Mesenchymal stem cell (in vitro differentiated cells and primary cell): ENCODE measurements around the gene MUC7.

Experiments used
- DNase-seq: peaks from one replicate; pipeline ENCODE4 v3.0.0-alpha.2; 2013
- H2AFZ ChIP-seq: one replicate; pipeline ENCODE4 v1.6.1; 2013; ENCODE audit warnings: low read depth, mild to moderate bottlenecking, control low read depth, inconsistent platforms, low read length, moderate library complexity
- H2AK5ac ChIP-seq: 2 replicates; pipeline ENCODE4 v1.6.1; 2013; ENCODE audit warnings: low read length, moderate library complexity, mild to moderate bottlenecking, inconsistent platforms; ENCODE audit not compliant: severe bottlenecking
- H2BK120ac ChIP-seq: one replicate; pipeline ENCODE4 v1.6.1; 2013; ENCODE audit warnings: low read depth, mild to moderate bottlenecking, inconsistent platforms, low read length, moderate library complexity
- H2BK12ac ChIP-seq, 2 experiments: one replicate each; pipeline ENCODE4 v1.6.1; 2013; ENCODE audit warnings: inconsistent platforms in 2 of 2, low read length in 2 of 2, mild to moderate bottlenecking in 2 of 2, moderate library complexity in 2 of 2, control low read depth in 1 of 2
- H2BK15ac ChIP-seq: one replicate; pipeline ENCODE4 v1.6.1; 2013; ENCODE audit warnings: mild to moderate bottlenecking, low read depth, inconsistent platforms; ENCODE audit not compliant: poor library complexity, severe bottlenecking
- H2BK5ac ChIP-seq: 2 replicates; pipeline ENCODE4 v1.6.1; 2013; ENCODE audit warnings: low read depth, mild to moderate bottlenecking, low read length, control low read depth, inconsistent platforms; ENCODE audit not compliant: poor library complexity, severe bottlenecking
- H3K14ac ChIP-seq, 2 experiments: one replicate each; pipeline ENCODE4 v1.6.1; 2013; ENCODE audit warnings: inconsistent platforms in 2 of 2, low read length in 2 of 2, control low read depth in 1 of 2, mild to moderate bottlenecking in 1 of 2, moderate library complexity in 1 of 2
- H3K18ac ChIP-seq, 2 experiments: one replicate each; pipeline ENCODE4 v1.6.1; 2013; ENCODE audit warnings: inconsistent platforms in 2 of 2, low read length in 2 of 2, control low read depth in 1 of 2, low read depth in 1 of 2, mild to moderate bottlenecking in 1 of 2
- H3K23ac ChIP-seq, 2 experiments: one replicate each; pipeline ENCODE4 v1.6.1; 2013; ENCODE audit warnings: inconsistent platforms in 2 of 2, low read length in 2 of 2, mild to moderate bottlenecking in 2 of 2, moderate library complexity in 2 of 2, control low read depth in 1 of 2
- H3K27ac ChIP-seq: 2 replicates; pipeline ENCODE4 v1.5.1; 2013; ENCODE audit warnings: mild to moderate bottlenecking, moderate library complexity, low read length, control low read depth, inconsistent platforms; ENCODE audit not compliant: poor library complexity, severe bottlenecking
- H3K27me3 ChIP-seq, 2 experiments: 2 replicates each; pipeline versions ENCODE4 v1.6.1 to v1.7.0; 2013; ENCODE audit warnings: low read length in 2 of 2, mild to moderate bottlenecking in 2 of 2, moderate library complexity in 2 of 2, control low read depth in 1 of 2, inconsistent platforms in 1 of 2; ENCODE audit not compliant: control insufficient read depth in 1 of 2, insufficient read depth in 1 of 2
- H3K36me3 ChIP-seq, 2 experiments: 2 replicates each; pipeline versions ENCODE4 v1.6.1 to v1.7.0; 2013; ENCODE audit warnings: low read length in 2 of 2, control low read depth in 1 of 2, inconsistent platforms in 1 of 2, low read depth in 1 of 2, mild to moderate bottlenecking in 1 of 2; ENCODE audit not compliant: insufficient read depth in 2 of 2, control insufficient read depth in 1 of 2
- H3K4ac ChIP-seq, 2 experiments: one replicate each; pipeline ENCODE4 v1.6.1; 2013; ENCODE audit warnings: inconsistent platforms in 2 of 2, low read length in 2 of 2, mild to moderate bottlenecking in 2 of 2, moderate library complexity in 2 of 2, control low read depth in 1 of 2, low read depth in 1 of 2
- H3K4me1 ChIP-seq: 2 replicates; pipeline ENCODE4 v1.6.1; 2013; ENCODE audit warnings: low read depth, low read length, control low read depth; ENCODE audit not compliant: control insufficient read depth, insufficient read depth
- H3K4me2 ChIP-seq: 2 replicates; pipeline ENCODE4 v1.6.1; 2013; ENCODE audit warnings: low read length, mild to moderate bottlenecking, inconsistent platforms; ENCODE audit not compliant: poor library complexity, severe bottlenecking
- H3K4me3 ChIP-seq, 2 experiments: 2 replicates each; pipeline versions ENCODE4 v1.5.1 to v1.7.0; 2013; ENCODE audit warnings: low read length in 2 of 2, mild to moderate bottlenecking in 2 of 2, control low read depth in 1 of 2, low read depth in 1 of 2; ENCODE audit not compliant: insufficient read depth in 1 of 2
- H3K79me1 ChIP-seq: replicated peaks from 2 replicates; pipeline ENCODE4 v1.6.1; 2013; ENCODE audit warnings: mild to moderate bottlenecking, control low read depth, low read length, inconsistent platforms; ENCODE audit not compliant: poor library complexity, severe bottlenecking
- H3K9ac ChIP-seq: 2 replicates; pipeline ENCODE4 v1.7.0; 2013; ENCODE audit warnings: mild to moderate bottlenecking, low read length, moderate library complexity
- H3K9me3 ChIP-seq: 2 replicates; pipeline ENCODE4 v1.7.0; 2013; ENCODE audit warnings: mild to moderate bottlenecking, low read length; ENCODE audit not compliant: control insufficient read depth
- H4K8ac ChIP-seq: one replicate; pipeline ENCODE4 v1.6.1; 2013; ENCODE audit warnings: inconsistent platforms, mild to moderate bottlenecking, low read length, moderate library complexity
- H4K91ac ChIP-seq: one replicate; pipeline ENCODE4 v1.6.1; 2013; ENCODE audit warnings: mild to moderate bottlenecking, low read length, inconsistent platforms
- WGBS: methylation state at CpG from one replicate; pipeline ENCODE4 v1.1.7; 2013; ENCODE audit warnings: mixed read lengths; 5-methylcytosine and 5-hydroxymethylcytosine counted together

The MUC7 gene

GRCh38 chr4:70442474-70442873 is 29.5 kb upstream of the MUC7 start:
- Histone ChIP-seq H3K18ac (no peak overlapping the region), H4K91ac (no peak overlapping the region), H2BK12ac (no peak overlapping the region), H3K4ac (no peak overlapping the region), H3K9me3 (no peaks in the 10 kb centered on the region), H2AK5ac (no peak overlapping the region), H3K4me2 (no peak overlapping the region), H3K14ac (no peak overlapping the region), H2AFZ (no peak overlapping the region), H2BK5ac (no peak overlapping the region), H4K8ac (no peak overlapping the region), H2BK120ac (no peak overlapping the region), H3K27ac (no peak overlapping the region), H3K23ac (no peak overlapping the region), H3K4me1 (no peaks in the 10 kb centered on the region), H3K9ac (no peak overlapping the region), H2BK15ac (no peak overlapping the region), H3K36me3 (no peaks in the 10 kb centered on the region), H3K27me3 (no peaks in the 10 kb centered on the region), H3K4me3 (no peak overlapping the region), H3K79me1 (no peaks in the 10 kb centered on the region)
- no peak for DNase-seq

- H4K91ac ChIP-seq = no peak overlapping the region
- no peak overlapping the region for H2BK120ac ChIP-seq
- no peak overlapping the region for H3K14ac ChIP-seq
- no peak overlapping the region for H4K8ac ChIP-seq
- H3K4ac ChIP-seq = no peak overlapping the region
- no peak overlapping the region for H2AFZ ChIP-seq
- H3K79me1 ChIP-seq = no peaks in the 10 kb centered on the region
- no peak overlapping the region for H2BK15ac ChIP-seq
- H2BK12ac ChIP-seq = no peak overlapping the region
- H3K27me3 ChIP-seq = no peaks in the 10 kb centered on the region
- 76% methylated on average over 5 of the region's 5 CpGs for WGBS
- no peaks in the 10 kb centered on the region for H3K9me3 ChIP-seq
- H3K9ac ChIP-seq = no peak overlapping the region
- H3K18ac ChIP-seq = no peak overlapping the region
- H3K4me1 ChIP-seq = no peaks in the 10 kb centered on the region
- no peak overlapping the region for H3K27ac ChIP-seq
- H2AK5ac ChIP-seq = no peak overlapping the region
- H2BK5ac ChIP-seq = no peak overlapping the region
- H3K36me3 ChIP-seq = no peaks in the 10 kb centered on the region
- DNase-seq = no peak
- no peak overlapping the region for H3K23ac ChIP-seq
- H3K4me2 ChIP-seq = no peak overlapping the region
- no peak overlapping the region for H3K4me3 ChIP-seq
Observed at GRCh38 chr4:70443329-70443728, 28.7 kb upstream of the MUC7 start.

- no peak overlapping the region for H2BK15ac ChIP-seq
- peaks cover 10% of the 10 kb centered on the region for H3K9me3 ChIP-seq
- peaks cover 0 to 3% of the 10 kb centered on the region in 2 experiments for H3K27me3 ChIP-seq
- H3K23ac ChIP-seq = no peak overlapping the region
- no peaks in the 10 kb centered on the region for H3K36me3 ChIP-seq
- H4K91ac ChIP-seq = no peak overlapping the region
- H2BK120ac ChIP-seq = no peak overlapping the region
- no peak overlapping the region for H3K4ac ChIP-seq
- H3K18ac ChIP-seq = no peak overlapping the region
- DNase-seq = no peak
- H2AFZ ChIP-seq = no peak overlapping the region
- no peak overlapping the region for H3K9ac ChIP-seq
- no peak overlapping the region for H3K4me3 ChIP-seq
- no peak overlapping the region for H2BK12ac ChIP-seq
- no peak overlapping the region for H3K4me2 ChIP-seq
- WGBS = 92% methylated on average over 3 of the region's 3 CpGs
- H3K79me1 ChIP-seq = no peaks in the 10 kb centered on the region
- H3K14ac ChIP-seq = no peak overlapping the region
- H3K27ac ChIP-seq = no peak overlapping the region
- H3K4me1 ChIP-seq = no peaks in the 10 kb centered on the region
- no peak overlapping the region for H2BK5ac ChIP-seq
- no peak overlapping the region for H4K8ac ChIP-seq
- no peak overlapping the region for H2AK5ac ChIP-seq
Observed at GRCh38 chr4:70449220-70449619, 22.8 kb upstream of the MUC7 start.

- H3K36me3 ChIP-seq = no peaks in the 10 kb centered on the region
- WGBS = 10% methylated on average over 1 of the region's 1 CpG
Observed at GRCh38 chr4:70452946-70453345, 19.1 kb upstream of the MUC7 start.

More at GRCh38 chr4:70452946-70453345, 19.1 kb upstream of the MUC7 start:
- Histone ChIP-seq H2BK120ac (no peak overlapping the region), H2AK5ac (no peak overlapping the region), H3K27ac (no peak overlapping the region), H3K9ac (no peak overlapping the region), H3K14ac (no peak overlapping the region), H3K79me1 (no peaks in the 10 kb centered on the region), H2BK12ac (no peak overlapping the region), H3K23ac (no peak overlapping the region), H3K9me3 (peaks cover 10% of the 10 kb centered on the region), H3K4ac (no peak overlapping the region), H3K4me2 (no peak overlapping the region), H2BK15ac (no peak overlapping the region), H3K18ac (no peak overlapping the region), H4K91ac (no peak overlapping the region), H2AFZ (no peak overlapping the region), H2BK5ac (no peak overlapping the region), H4K8ac (no peak overlapping the region), H3K4me3 (no peak overlapping the region), H3K4me1 (no peaks in the 10 kb centered on the region), H3K27me3 (peaks cover 0 to 3% of the 10 kb centered on the region in 2 experiments)
- DNase-seq = no peak
